Measurements from ENCODE around the gene PATJ. TPM values are rescaled to one million over a fixed set of nuclear protein-coding genes. Genes with fewer than 3 reads are reported as not detected.

The PATJ gene
- total RNA-seq, 1 experiment from 2014 or later: 28.7 TPM

GRCh38 chr1:62082456-62083363 lies 340.4 kb downstream of the PATJ start:
- POLR2A ChIA-PET (ENCODE audit: unreplicated experiment): no interaction called here
- DNase-seq: peak; percentile 68

GRCh38 chr1:62084310-62084890 lies 342.1 kb downstream of the PATJ start:
- Histone ChIP-seq H3K4me2 (ENCODE audit: low read length) (no peak overlapping the region), H2AFZ (ENCODE audit: low read length) (no peak overlapping the region), H3K79me2 (ENCODE audit: low read length) (no peaks in the 10 kb centered on the region), H3K9me2 (replicated peaks; ENCODE audit: low read length) (no peaks in the 10 kb centered on the region), H3K27ac (ENCODE audit: low read length) (no peak overlapping the region), H3K9me3 (ENCODE audit: low read length) (no peaks in the 10 kb centered on the region), H3K4me3 (ENCODE audit: low read length) (no peak overlapping the region), H3K9ac (ENCODE audit: low read length) (no peak overlapping the region), H3K4me1 (ENCODE audit: insufficient read depth, low read length) (no peaks in the 10 kb centered on the region), H4K20me1 (ENCODE audit: low read length) (no peaks in the 10 kb centered on the region), H3F3A (ENCODE audit: low read length, unreplicated experiment) (no peaks in the 10 kb centered on the region), H3K36me3 (ENCODE audit: low read depth, low read length) (no peaks in the 10 kb centered on the region), H3K27me3 (ENCODE audit: low read length) (no peaks in the 10 kb centered on the region)
- intact Hi-C loops (cut with micrococcal nuclease): no loop called here
- ATAC-seq (no peak), DNase-seq (no peak)
- BruUV-seq (replicated peaks): no TSS peak
- TF ChIP-seq EZH2phosphoT487 (IDR thresholded peaks at IDR 0.05; ENCODE audit: borderline replicate concordance, low read length) (no peak), CTCF (conservative IDR thresholded peaks at IDR 0.05; ENCODE audit: low read depth, low read length) (no peak), EZH2 (IDR thresholded peaks at IDR 0.05; ENCODE audit: low read length, unreplicated experiment) (no peak)
- POLR2A ChIA-PET (ENCODE audit: unreplicated experiment): no interaction called here
- CTCF ChIA-PET: no interaction called here

More at GRCh38 chr1:62082456-62083363, 340.4 kb downstream of the PATJ start:
- H3K27ac ChIP-seq (ENCODE audit: low read length): no peak overlapping the region
- H3K36me3 ChIP-seq (ENCODE audit: low read depth, low read length): no peaks in the 10 kb centered on the region
- no peak overlapping the region for H2AFZ ChIP-seq (ENCODE audit: low read length)
- no peaks in the 10 kb centered on the region for H3K27me3 ChIP-seq (ENCODE audit: low read length)
- CTCF ChIA-PET: interaction anchor here (0.6 to 1.2 kb wide), 2 partner anchors 48 to 62 kb away, joined by 3 to 6 read pairs; no protein-coding TSS in a partner anchor
- H3K9ac ChIP-seq (ENCODE audit: low read length): no peak overlapping the region
- TF ChIP-seq CTCF (conservative IDR thresholded peaks at IDR 0.05; ENCODE audit: low read depth, low read length) (peak; percentile 94), EZH2phosphoT487 (IDR thresholded peaks at IDR 0.05; ENCODE audit: borderline replicate concordance, low read length) (no peak)
- no peak overlapping the region for H3K4me2 ChIP-seq (ENCODE audit: low read length)
- no peaks in the 10 kb centered on the region for H4K20me1 ChIP-seq (ENCODE audit: low read length)
- H3K4me3 ChIP-seq (ENCODE audit: low read length): no peak overlapping the region
- H3K4me1 ChIP-seq (ENCODE audit: insufficient read depth, low read length): no peaks in the 10 kb centered on the region
- no TSS peak for BruUV-seq (replicated peaks)
- no peaks in the 10 kb centered on the region for H3K9me3 ChIP-seq (ENCODE audit: low read length)
- H3K9me2 ChIP-seq (replicated peaks; ENCODE audit: low read length): no peaks in the 10 kb centered on the region
- H3F3A ChIP-seq (ENCODE audit: low read length, unreplicated experiment): no peaks in the 10 kb centered on the region
- H3K79me2 ChIP-seq (ENCODE audit: low read length): no peaks in the 10 kb centered on the region
- intact Hi-C loops (cut with micrococcal nuclease): loop anchor here (1.0 to 2.0 kb wide), 3 partner anchors 29 to 62 kb away; no protein-coding TSS in a partner anchor
- peak; percentile 82 for ATAC-seq

DNA sequence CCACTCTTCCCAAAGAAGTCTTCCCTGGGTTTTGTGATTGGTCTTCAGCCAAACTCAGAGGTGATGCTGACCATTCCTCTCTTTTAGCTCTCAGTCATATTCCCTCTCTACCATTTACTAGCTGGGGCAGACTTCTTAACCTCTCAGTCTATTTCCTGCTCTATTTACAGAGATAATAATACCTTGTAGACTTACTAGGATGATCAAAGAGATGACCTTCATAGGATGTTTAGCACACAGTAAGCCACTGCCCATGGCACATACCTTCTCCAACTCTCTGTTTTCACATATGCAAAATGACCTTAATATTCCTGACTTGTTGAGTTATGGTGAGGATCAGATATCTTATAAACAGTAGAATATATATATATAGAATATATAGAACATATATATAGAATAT lies 346.2 kb downstream of the PATJ start:
- no TSS peak for BruUV-seq (replicated peaks)
- POLR2A ChIA-PET (ENCODE audit: unreplicated experiment): no interaction called here
- CTCF ChIA-PET: no interaction called here

More for the DNA sequence above, 346.2 kb downstream of the PATJ start:
- intact Hi-C loops (cut with micrococcal nuclease): no loop called here
- no peaks in the 10 kb centered on the region for H3K27me3 ChIP-seq (ENCODE audit: low read length)
- H3K9me3 ChIP-seq (ENCODE audit: low read length): no peaks in the 10 kb centered on the region
- no peak overlapping the region for H2AFZ ChIP-seq (ENCODE audit: low read length)
- no peak for ATAC-seq
- H3K4me3 ChIP-seq (ENCODE audit: low read length): no peak overlapping the region
- H3K36me3 ChIP-seq (ENCODE audit: low read depth, low read length): no peaks in the 10 kb centered on the region
- no peaks in the 10 kb centered on the region for H3K4me1 ChIP-seq (ENCODE audit: insufficient read depth, low read length)
- H3K27ac ChIP-seq (ENCODE audit: low read length): no peak overlapping the region
- no peaks in the 10 kb centered on the region for H4K20me1 ChIP-seq (ENCODE audit: low read length)
- no peak overlapping the region for H3K4me2 ChIP-seq (ENCODE audit: low read length)
- H3K9me2 ChIP-seq (replicated peaks; ENCODE audit: low read length): no peaks in the 10 kb centered on the region
- TF ChIP-seq EZH2phosphoT487 (IDR thresholded peaks at IDR 0.05; ENCODE audit: borderline replicate concordance, low read length) (no peak), EZH2 (IDR thresholded peaks at IDR 0.05; ENCODE audit: low read length, unreplicated experiment) (no peak), CTCF (conservative IDR thresholded peaks at IDR 0.05; ENCODE audit: low read depth, low read length) (no peak)
- no peaks in the 10 kb centered on the region for H3K79me2 ChIP-seq (ENCODE audit: low read length)
- H3K9ac ChIP-seq (ENCODE audit: low read length): no peak overlapping the region
- no peak for DNase-seq
- H3F3A ChIP-seq (ENCODE audit: low read length, unreplicated experiment): no peaks in the 10 kb centered on the region
